HS-5 (cell line): Measurements from ENCODE around the gene ADI1.
A peak's percentile ranks its signal among the peaks of the same experiment; 100 is the strongest.

Experiments
- DNase-seq: peaks from one replicate; pipeline ENCODE4 v3.0.0-alpha.2; 2012; ENCODE audit warnings: low read depth

ADI1 gene

GRCh38 chr2:3519255-3520205, at the start of gene ADI1:
Gene ADI1, minus strand, starts transcription at chr2:3519531. Its CDS starts 44 bp downstream, at chr2:3519487.
- peak; percentile 41 for DNase-seq

GRCh38 chr2:3566806-3567205, 47.5 kb upstream of the ADI1 start:
- DNase-seq = no peak

GRCh38 chr2:3565117-3565516, 45.8 kb upstream of the ADI1 start:
- DNase-seq = no peak

- DNase-seq = no peak
These were observed 44.2 kb upstream of the ADI1 start for GRCh38 chr2:3563521-3563976.

GRCh38 chr2:3558205-3559014, 39.1 kb upstream of the ADI1 start, which contains the start of gene RNASEH1:
Gene RNASEH1, minus strand, starts transcription at chr2:3558333. Its CDS starts 73 bp downstream, at chr2:3558260.
- DNase-seq = peak; percentile 90

GRCh38 chr2:3557639-3558204, 38.4 kb upstream of the ADI1 start:
- DNase-seq = no peak

GRCh38 chr2:3553946-3554345, 34.6 kb upstream of the ADI1 start:
- no peak for DNase-seq

GRCh38 chr2:3547915-3548314, 28.6 kb upstream of the ADI1 start:
- no peak for DNase-seq

GRCh38 chr2:3545788-3546478, 26.6 kb upstream of the ADI1 start:
- DNase-seq = no peak

- no peak for DNase-seq
These were observed 23.8 kb upstream of the ADI1 start for GRCh38 chr2:3543023-3543683.

GRCh38 chr2:3542107-3542506, 22.8 kb upstream of the ADI1 start:
- no peak for DNase-seq

GRCh38 chr2:3539836-3540235, 20.5 kb upstream of the ADI1 start:
- no peak for DNase-seq

- DNase-seq = no peak
These were observed 17.6 kb upstream of the ADI1 start for GRCh38 chr2:3536682-3537632.

GRCh38 chr2:3535794-3536681, 16.7 kb upstream of the ADI1 start:
- DNase-seq = peak; percentile 91

GRCh38 chr2:3535467-3535793, 16.1 kb upstream of the ADI1 start:
- no peak for DNase-seq

GRCh38 chr2:3534251-3534814, 15.0 kb upstream of the ADI1 start:
- DNase-seq = no peak

GRCh38 chr2:3533836-3534235, 14.5 kb upstream of the ADI1 start:
- DNase-seq = no peak

- DNase-seq = no peak
These were observed 13.6 kb upstream of the ADI1 start for GRCh38 chr2:3532941-3533340.
